HG03460 (cell line): ENCODE measurements around the gene CNTNAP5.

ENCODE experiments used
- ATAC-seq: cut with Tn5 transposase; IDR thresholded peaks from one replicate; pipeline ENCODE4 v1.9.1; 2021; ENCODE audit not compliant: unreplicated experiment

Gene CNTNAP5

GRCh38 chr2:124874676-124875075 lies 849.6 kb downstream of the CNTNAP5 start:
- no peak for ATAC-seq

GRCh38 chr2:124875627-124876244 lies 850.6 kb downstream of the CNTNAP5 start:
- ATAC-seq, result peak; percentile 65

- ATAC-seq, result no peak
Observed at GRCh38 chr2:124877141-124877577, 852.1 kb downstream of the CNTNAP5 start.

DNA sequence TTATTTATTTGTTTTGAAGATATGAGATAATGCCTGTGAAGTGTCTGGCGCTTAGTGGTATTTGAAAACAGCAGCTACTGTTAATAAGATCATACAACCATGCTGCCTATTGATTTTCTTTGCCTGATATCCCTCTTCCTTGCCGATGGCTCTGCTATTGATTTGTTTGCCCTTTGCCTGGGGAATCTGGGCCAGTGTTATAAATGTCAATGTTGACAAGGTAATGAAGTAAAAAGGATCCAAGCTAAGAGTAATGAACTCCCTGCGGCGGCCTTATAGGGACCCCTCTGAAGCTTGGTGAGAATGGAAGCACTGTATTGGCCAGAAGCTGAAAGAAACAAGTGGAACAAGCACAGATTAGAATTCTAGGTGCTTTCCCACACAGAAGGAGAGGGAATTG lies 854.6 kb downstream of the CNTNAP5 start:
- no peak for ATAC-seq

GRCh38 chr2:124880995-124881394 lies 855.9 kb downstream of the CNTNAP5 start:
- ATAC-seq, result no peak

GRCh38 chr2:124882423-124882822 lies 857.3 kb downstream of the CNTNAP5 start:
- ATAC-seq, result no peak

GRCh38 chr2:124883595-124883994 lies 858.5 kb downstream of the CNTNAP5 start:
- ATAC-seq, result no peak

DNA sequence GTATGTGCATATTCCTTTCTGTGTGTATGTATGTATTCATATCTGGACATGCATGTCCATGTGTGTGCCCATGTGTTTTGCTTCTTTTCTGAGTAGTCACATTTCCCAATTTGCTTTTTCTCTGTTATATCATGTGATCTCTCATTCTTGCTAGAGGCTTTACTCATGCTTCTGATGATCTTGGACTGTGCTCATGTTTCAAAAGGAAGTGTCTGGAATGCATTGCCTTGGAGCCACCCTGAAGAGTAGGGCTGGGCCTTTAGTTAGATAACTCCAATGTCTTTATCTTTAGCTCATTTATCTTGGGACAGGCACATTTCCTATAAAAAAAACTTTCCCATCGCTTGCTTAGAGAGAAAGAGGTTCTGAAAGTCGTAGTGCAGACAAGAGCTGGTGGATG lies 859.2 kb downstream of the CNTNAP5 start:
- no peak for ATAC-seq

DNA sequence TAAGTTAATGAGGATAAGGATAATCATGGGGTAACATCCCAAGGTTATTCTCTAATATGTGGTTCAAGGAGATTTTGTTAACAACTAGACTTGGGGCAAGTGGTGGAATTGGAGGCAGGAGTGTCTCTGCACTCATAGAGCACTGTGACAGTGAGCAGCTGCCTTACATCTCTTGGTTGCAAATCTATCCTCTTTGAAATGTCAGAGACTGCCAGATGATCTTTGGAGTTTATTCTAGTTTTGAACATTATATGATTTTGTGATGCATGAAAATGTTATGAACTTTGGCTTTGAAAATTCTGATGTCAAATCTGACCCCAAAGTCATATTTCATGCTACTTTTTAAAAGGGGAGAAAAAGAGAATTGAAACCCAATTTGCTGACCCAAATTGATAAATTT lies 861.1 kb downstream of the CNTNAP5 start:
- no peak for ATAC-seq

DNA sequence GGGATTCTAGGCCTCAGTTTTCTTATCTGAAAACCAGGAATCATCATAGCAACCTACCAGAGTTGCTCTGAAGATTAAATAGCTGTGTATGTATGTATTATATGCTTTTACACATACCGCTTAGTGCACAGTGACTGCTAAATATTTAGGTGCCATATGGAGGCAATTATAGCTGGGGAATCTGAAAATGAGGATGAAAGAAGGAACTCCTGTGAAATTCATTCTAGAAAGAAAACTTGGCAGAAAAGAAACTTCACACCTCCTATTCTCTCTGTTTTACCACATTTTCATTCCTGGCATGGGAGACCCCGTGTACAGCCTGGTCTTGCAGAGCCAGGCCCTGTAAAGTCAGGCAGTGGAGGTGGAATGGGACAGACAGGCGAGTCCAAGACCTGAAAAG lies 862.4 kb downstream of the CNTNAP5 start:
- ATAC-seq, result no peak

GRCh38 chr2:124888431-124888830 lies 863.3 kb downstream of the CNTNAP5 start:
- ATAC-seq, result no peak

DNA sequence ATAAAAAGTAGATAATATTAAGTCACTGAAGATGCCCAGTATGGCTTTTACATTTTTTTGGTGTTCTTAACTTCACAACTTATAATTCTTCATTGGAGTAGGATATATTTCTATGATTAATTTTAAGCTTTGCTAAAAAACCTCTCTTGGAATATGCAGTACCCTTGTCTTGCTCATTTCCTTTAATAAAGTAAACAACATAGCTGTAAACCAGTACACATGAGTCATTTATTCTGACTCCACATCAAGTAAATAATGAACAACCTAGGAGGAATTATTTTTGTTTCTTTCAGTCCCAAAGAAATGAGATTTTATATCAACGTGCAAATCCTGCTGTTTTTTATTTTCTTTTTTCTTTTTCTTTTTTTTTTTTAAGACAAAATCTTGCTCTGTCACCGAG lies 869.1 kb downstream of the CNTNAP5 start:
- ATAC-seq, result no peak

DNA sequence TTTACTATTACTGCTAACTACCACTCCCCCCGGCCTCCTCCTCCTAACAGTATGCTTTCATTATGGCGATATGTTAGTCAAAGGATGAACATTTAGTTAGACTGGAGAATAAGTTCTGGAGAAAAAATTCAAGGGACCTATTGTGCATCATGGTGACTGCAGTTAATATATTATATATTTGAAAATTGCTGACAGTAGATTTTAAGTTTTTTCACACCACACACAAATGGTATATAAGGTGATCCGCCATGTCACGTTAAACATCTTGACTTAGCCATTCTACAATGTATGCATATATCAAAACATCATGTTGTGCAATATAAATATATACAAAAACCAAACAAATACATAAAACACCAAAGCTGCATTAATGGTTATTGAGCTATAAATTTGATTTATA lies 873.7 kb downstream of the CNTNAP5 start:
- no peak for ATAC-seq

- no peak for ATAC-seq
Observed at GRCh38 chr2:124908411-124908810, 883.3 kb downstream of the CNTNAP5 start.

- no peak for ATAC-seq
Observed at GRCh38 chr2:124911560-124911959, 886.5 kb downstream of the CNTNAP5 start.

DNA sequence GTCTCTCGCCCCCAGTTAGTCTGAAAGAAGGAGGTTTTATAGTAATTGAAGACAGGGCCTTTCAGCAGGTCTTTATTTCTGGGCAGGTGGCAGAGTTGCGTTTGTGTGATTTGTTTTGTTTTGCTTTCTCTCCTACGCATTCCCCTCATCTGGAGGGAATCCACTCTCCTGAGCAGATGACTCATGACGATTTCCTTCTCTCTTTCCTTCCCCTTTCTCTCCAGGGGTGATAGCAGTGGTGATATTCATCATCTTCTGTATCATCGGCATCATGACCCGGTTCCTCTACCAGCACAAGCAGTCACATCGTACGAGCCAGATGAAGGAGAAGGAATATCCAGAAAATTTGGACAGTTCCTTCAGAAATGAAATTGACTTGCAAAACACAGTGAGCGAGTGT lies 888.8 kb downstream of the CNTNAP5 start:
- no peak for ATAC-seq

DNA sequence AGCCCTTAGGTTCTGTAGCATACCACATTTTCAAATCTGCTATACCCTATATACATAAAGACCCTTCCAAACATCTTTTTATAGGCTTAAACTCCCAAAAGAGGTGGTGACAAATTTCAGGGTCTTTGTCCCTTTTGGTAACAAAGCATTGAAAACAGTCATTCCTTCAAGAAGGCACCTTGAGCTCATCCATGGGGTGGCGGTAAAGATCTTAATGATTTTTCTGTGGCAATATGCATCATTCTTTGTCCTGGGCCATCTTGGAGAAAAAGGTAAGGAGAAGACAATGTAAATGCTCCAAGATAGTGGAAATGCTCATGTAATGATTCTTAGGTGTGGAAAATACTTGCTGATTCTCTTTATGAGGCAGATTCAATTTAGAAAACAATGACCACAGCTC lies 890.5 kb downstream of the CNTNAP5 start:
- ATAC-seq, result no peak

- no peak for ATAC-seq
Observed at GRCh38 chr2:124919296-124919695, 894.2 kb downstream of the CNTNAP5 start.

- ATAC-seq, result no peak
Observed at GRCh38 chr2:124920448-124920847, 895.4 kb downstream of the CNTNAP5 start.

GRCh38 chr2:124921191-124921590 lies 896.1 kb downstream of the CNTNAP5 start:
- no peak for ATAC-seq

- no peak for ATAC-seq
Observed at GRCh38 chr2:124923097-124923496, 898.0 kb downstream of the CNTNAP5 start.

GRCh38 chr2:124933883-124934282 lies 908.8 kb downstream of the CNTNAP5 start:
- no peak for ATAC-seq

DNA sequence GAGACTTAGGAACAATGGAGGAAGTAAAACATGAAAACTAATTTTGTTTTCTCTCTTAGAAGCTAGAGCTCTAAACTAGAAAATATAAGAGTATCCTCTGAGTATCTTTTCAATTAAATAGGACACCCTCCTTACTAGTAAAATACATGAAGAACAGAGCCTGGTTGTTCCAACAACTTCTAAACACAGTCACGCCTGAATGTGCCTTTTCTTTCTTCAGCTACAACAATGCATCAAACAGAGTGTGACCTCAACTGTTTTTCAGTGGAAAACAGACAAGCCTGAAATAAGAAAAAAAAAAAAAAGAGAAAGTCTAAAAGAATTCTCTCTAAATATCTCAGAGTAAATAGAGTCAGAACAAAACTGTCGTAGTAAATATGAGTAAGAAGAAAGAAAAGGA lies 928.8 kb downstream of the CNTNAP5 start:
- ATAC-seq, result no peak
